GM19397 (cell line): ENCODE results near the gene PNKP.
"Not testable (repeated sequence)": the region's sequence is repeated elsewhere in the genome, so short reads cannot be mapped to it uniquely, and the experiment has no call there.

ENCODE experiments used
- ATAC-seq: cut with Tn5 transposase; IDR thresholded peaks from one replicate; pipeline ENCODE4 v1.9.1; 2021; ENCODE audit warnings: mild to moderate bottlenecking, moderate library complexity; ENCODE audit not compliant: unreplicated experiment

The PNKP gene

GRCh38 chr19:49824662-49825061 is 42.7 kb downstream of the PNKP start:
- no peak for ATAC-seq

- no peak for ATAC-seq
Observed at GRCh38 chr19:49823472-49823871, 43.9 kb downstream of the PNKP start.

- no peak for ATAC-seq
Observed at GRCh38 chr19:49820125-49820524, 47.3 kb downstream of the PNKP start.

GRCh38 chr19:49819452-49820115 is 47.8 kb downstream of the PNKP start:
- not testable (repeated sequence) for ATAC-seq

GRCh38 chr19:49818649-49819370 is 48.6 kb downstream of the PNKP start:
- ATAC-seq = peak; percentile 3

GRCh38 chr19:49817964-49818648 is 49.3 kb downstream of the PNKP start, which contains the start of gene MED25:
MED25 (plus strand) TSS chr19:49818289; CDS start chr19:49818342, 53 bp downstream.
- ATAC-seq = peak; percentile 65

- no peak for ATAC-seq
Observed at GRCh38 chr19:49816590-49816989, 50.8 kb downstream of the PNKP start.

GRCh38 chr19:49814010-49814409 is 53.4 kb downstream of the PNKP start:
- no peak for ATAC-seq

- peak; percentile 45 for ATAC-seq
Observed at GRCh38 chr19:49812997-49813861, 54.1 kb downstream of the PNKP start, which contains the start of gene FUZ. FUZ (minus strand) TSS chr19:49813292; CDS start chr19:49813106, 186 bp downstream.

GRCh38 chr19:49812452-49812996 is 54.9 kb downstream of the PNKP start:
- ATAC-seq = no peak

- no peak for ATAC-seq
Observed at GRCh38 chr19:49811328-49811727, 56.0 kb downstream of the PNKP start.
